Measurements from ENCODE around the gene LRP5. TPM values are rescaled to one million over a fixed set of nuclear protein-coding genes. Genes with fewer than 3 reads are reported as not detected.

LRP5 gene
- total RNA-seq, 1 donor from 2014 or later: 20.2 TPM

- TF ChIP-seq EZH2 (IDR thresholded peaks at IDR 0.05; ENCODE audit: insufficient read depth, low read length) (no peak), CTCF (IDR thresholded peaks at IDR 0.05; ENCODE audit: insufficient read depth, low read depth, low read length) (no peak)
- Histone ChIP-seq H3K9me3 (ENCODE audit: insufficient read depth, low read depth, low read length) (no peaks in the 10 kb centered on the region), H3K4me3 (ENCODE audit: insufficient read depth, low read depth, low read length) (no peak overlapping the region), H3K4me2 (ENCODE audit: low read length) (no peak overlapping the region), H3K36me3 (ENCODE audit: insufficient read depth, low read length) (no peaks in the 10 kb centered on the region), H3K79me2 (ENCODE audit: insufficient read depth, low read length) (no peaks in the 10 kb centered on the region), H3K27me3 (ENCODE audit: insufficient read depth, low read length) (no peaks in the 10 kb centered on the region), H4K20me1 (ENCODE audit: insufficient read depth, low read length) (no peaks in the 10 kb centered on the region), H3K4me1 (ENCODE audit: insufficient read depth, low read length) (peaks cover 13% of the 10 kb centered on the region), H2AFZ (ENCODE audit: low read depth, low read length) (no peak overlapping the region), H3K27ac (ENCODE audit: low read depth, low read length) (no peak overlapping the region), H3K9ac (ENCODE audit: low read length) (no peak overlapping the region)
- H3K27ac Mint-ChIP-seq (ENCODE audit: unreplicated experiment): peak overlapping the region; percentile 18
- DNase-seq (ENCODE audit: low read depth) (no peak), FAIRE-seq (no peak)
- H3K27me3 Mint-ChIP-seq (ENCODE audit: low read depth, unreplicated experiment): no peaks in the 10 kb centered on the region
- peaks cover 9% of the 10 kb centered on the region for H3K4me1 Mint-ChIP-seq (ENCODE audit: low read depth, unreplicated experiment)
- no peak overlapping the region for H3K4me3 Mint-ChIP-seq (ENCODE audit: unreplicated experiment)
- H3K9me3 Mint-ChIP-seq (ENCODE audit: unreplicated experiment): no peaks in the 10 kb centered on the region
- peaks cover 17% of the 10 kb centered on the region for H3K36me3 Mint-ChIP-seq (ENCODE audit: low read depth, unreplicated experiment)
Measured at GRCh38 chr11:68436162-68436888, 123.9 kb downstream of the LRP5 start.

GRCh38 chr11:68436985-68437926, 124.9 kb downstream of the LRP5 start:
- H3K36me3 Mint-ChIP-seq (ENCODE audit: low read depth, unreplicated experiment): peaks cover 14% of the 10 kb centered on the region
- no peaks in the 10 kb centered on the region for H3K79me2 ChIP-seq (ENCODE audit: insufficient read depth, low read length)
- peak; percentile 26 for FAIRE-seq
- TF ChIP-seq EZH2 (IDR thresholded peaks at IDR 0.05; ENCODE audit: insufficient read depth, low read length) (no peak), CTCF (IDR thresholded peaks at IDR 0.05; ENCODE audit: insufficient read depth, low read depth, low read length) (no peak)
- H3K9me3 Mint-ChIP-seq (ENCODE audit: unreplicated experiment): no peaks in the 10 kb centered on the region
- peak overlapping the region; percentile 46 for H2AFZ ChIP-seq (ENCODE audit: low read depth, low read length)
- H3K36me3 ChIP-seq (ENCODE audit: insufficient read depth, low read length): no peaks in the 10 kb centered on the region
- H3K9ac ChIP-seq (ENCODE audit: low read length): no peak overlapping the region
- peaks cover 16% of the 10 kb centered on the region for H3K4me1 ChIP-seq (ENCODE audit: insufficient read depth, low read length)
- H3K27ac Mint-ChIP-seq (ENCODE audit: unreplicated experiment): peak overlapping the region; percentile 85
- peaks cover 16% of the 10 kb centered on the region for H3K4me1 Mint-ChIP-seq (ENCODE audit: low read depth, unreplicated experiment)
- DNase-seq (ENCODE audit: low read depth): peak; percentile 69
- no peaks in the 10 kb centered on the region for H3K27me3 ChIP-seq (ENCODE audit: insufficient read depth, low read length)
- H4K20me1 ChIP-seq (ENCODE audit: insufficient read depth, low read length): no peaks in the 10 kb centered on the region
- peak overlapping the region; percentile 12 for H3K27ac ChIP-seq (ENCODE audit: low read depth, low read length)
- no peaks in the 10 kb centered on the region for H3K9me3 ChIP-seq (ENCODE audit: insufficient read depth, low read depth, low read length)
- H3K4me3 Mint-ChIP-seq (ENCODE audit: unreplicated experiment): peak overlapping the region; percentile 27
- H3K27me3 Mint-ChIP-seq (ENCODE audit: low read depth, unreplicated experiment): no peaks in the 10 kb centered on the region
- H3K4me2 ChIP-seq (ENCODE audit: low read length): peak overlapping the region; percentile 52
- H3K4me3 ChIP-seq (ENCODE audit: insufficient read depth, low read depth, low read length): no peak overlapping the region

Data from astrocyte (in vitro differentiated cells and primary cell).